Measurements from ENCODE around the gene ZNF716. TPM values are rescaled to one million over a fixed set of nuclear protein-coding genes. Genes with fewer than 3 reads are reported as not detected.
"Not testable (repeated sequence)": the region's sequence is repeated elsewhere in the genome, so short reads cannot be mapped to it uniquely, and the experiment has no call there.

ZNF716 gene
- total RNA-seq, 2 donors from 2014 or later: not detected

DNA sequence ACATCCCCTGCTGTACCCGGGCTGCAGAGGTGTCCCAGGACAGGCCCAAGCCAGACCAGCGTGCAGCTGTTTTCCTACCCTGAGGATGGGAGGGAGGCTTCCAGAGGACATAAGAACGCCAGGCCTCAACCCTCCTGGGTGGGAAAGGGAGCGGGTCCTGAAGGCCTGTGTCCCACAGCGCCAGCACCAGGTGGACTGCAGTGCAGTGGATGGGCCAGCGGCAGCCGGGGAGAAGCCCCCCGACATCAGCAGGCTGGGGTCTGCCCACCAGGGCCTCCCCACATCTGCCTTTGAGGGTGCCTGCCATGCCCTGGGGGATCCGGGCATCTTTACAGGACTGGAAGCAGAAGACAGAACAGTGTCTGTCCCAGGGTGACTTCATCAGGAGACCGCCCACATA lies 22.8 kb upstream of the ZNF716 start:
- Histone ChIP-seq H3K9ac (ENCODE audit: low read depth in 2 of 2, low read length in 2 of 2) (no peak overlapping the region), H3K27ac (no peak overlapping the region), H3K4me3 (no peak overlapping the region), H3K36me3 (no peaks in the 10 kb centered on the region), H3K9me3 (no peaks in the 10 kb centered on the region), H3K4me1 (no peaks in the 10 kb centered on the region), H3K27me3 (no peaks in the 10 kb centered on the region)
- TF ChIP-seq, protein P1, sequence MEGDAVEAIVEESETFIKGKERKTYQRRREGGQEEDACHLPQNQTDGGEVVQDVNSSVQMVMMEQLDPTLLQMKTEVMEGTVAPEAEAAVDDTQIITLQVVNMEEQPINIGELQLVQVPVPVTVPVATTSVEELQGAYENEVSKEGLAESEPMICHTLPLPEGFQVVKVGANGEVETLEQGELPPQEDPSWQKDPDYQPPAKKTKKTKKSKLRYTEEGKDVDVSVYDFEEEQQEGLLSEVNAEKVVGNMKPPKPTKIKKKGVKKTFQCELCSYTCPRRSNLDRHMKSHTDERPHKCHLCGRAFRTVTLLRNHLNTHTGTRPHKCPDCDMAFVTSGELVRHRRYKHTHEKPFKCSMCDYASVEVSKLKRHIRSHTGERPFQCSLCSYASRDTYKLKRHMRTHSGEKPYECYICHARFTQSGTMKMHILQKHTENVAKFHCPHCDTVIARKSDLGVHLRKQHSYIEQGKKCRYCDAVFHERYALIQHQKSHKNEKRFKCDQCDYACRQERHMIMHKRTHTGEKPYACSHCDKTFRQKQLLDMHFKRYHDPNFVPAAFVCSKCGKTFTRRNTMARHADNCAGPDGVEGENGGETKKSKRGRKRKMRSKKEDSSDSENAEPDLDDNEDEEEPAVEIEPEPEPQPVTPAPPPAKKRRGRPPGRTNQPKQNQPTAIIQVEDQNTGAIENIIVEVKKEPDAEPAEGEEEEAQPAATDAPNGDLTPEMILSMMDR (IDR thresholded peaks at IDR 0.05): no peak
- no peak for DNase-seq
- intact Hi-C loops (cut with DNase I): no loop called here

DNA sequence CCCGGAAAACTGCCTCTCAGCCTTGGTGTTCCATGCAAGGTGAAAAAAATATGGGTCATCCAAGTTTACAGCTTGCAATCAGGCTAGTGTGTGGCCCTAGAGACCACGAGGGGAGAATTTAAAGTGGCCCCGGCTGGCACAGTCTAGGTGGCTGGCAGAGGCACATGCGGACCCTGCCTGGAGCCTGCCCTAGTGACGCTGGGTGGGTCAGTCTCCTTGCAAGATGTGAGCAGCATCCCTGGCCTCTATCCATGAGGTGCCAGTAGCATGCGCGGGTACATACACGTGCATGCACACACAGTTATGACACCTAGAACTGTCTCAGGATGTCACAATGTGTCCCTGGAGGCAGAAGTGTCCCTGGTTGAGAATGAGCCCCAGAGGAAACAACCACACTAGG lies 22.4 kb upstream of the ZNF716 start:
- H3K9me3 ChIP-seq: no peaks in the 10 kb centered on the region
- intact Hi-C loops (cut with DNase I): no loop called here

DNA sequence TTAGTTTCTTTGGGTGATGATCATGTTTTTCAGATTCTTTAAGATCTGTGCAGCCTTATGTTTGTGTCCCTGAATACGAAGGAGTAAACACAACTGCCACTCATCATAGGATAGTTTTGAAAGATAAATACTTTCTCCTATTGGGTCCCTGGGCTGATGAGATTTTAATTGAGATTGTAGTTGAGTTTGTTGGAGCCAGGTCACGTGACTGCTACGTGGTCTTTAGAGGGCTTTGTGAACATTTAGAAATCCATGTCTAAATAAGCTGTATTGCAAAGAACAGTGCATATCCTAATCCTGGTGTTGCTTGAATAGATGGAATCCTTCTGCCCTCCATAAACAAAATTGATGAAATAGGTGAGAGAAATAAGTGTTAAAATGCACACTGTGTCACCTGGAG lies 17.4 kb upstream of the ZNF716 start:
- no peaks in the 10 kb centered on the region for H3K36me3 ChIP-seq
- no peak overlapping the region for H3K9ac ChIP-seq (ENCODE audit: low read depth in 2 of 2, low read length in 2 of 2)
- H3K4me3 ChIP-seq: no peak overlapping the region
- intact Hi-C loops (cut with DNase I): no loop called here
- H3K9me3 ChIP-seq: no peaks in the 10 kb centered on the region
- no peak overlapping the region for H3K27ac ChIP-seq
- H3K27me3 ChIP-seq: no peaks in the 10 kb centered on the region
- H3K4me1 ChIP-seq: no peaks in the 10 kb centered on the region
- no peak for DNase-seq
- TF ChIP-seq, protein P1 (IDR thresholded peaks at IDR 0.05): no peak

More for the DNA sequence above, 22.4 kb upstream of the ZNF716 start:
- TF ChIP-seq, protein P1 (IDR thresholded peaks at IDR 0.05): no peak
- no peak for DNase-seq
- Histone ChIP-seq H3K4me1 (no peaks in the 10 kb centered on the region), H3K36me3 (no peaks in the 10 kb centered on the region), H3K27ac (no peak overlapping the region), H3K27me3 (no peaks in the 10 kb centered on the region), H3K4me3 (no peak overlapping the region), H3K9ac (ENCODE audit: low read depth in 2 of 2, low read length in 2 of 2) (no peak overlapping the region)

DNA sequence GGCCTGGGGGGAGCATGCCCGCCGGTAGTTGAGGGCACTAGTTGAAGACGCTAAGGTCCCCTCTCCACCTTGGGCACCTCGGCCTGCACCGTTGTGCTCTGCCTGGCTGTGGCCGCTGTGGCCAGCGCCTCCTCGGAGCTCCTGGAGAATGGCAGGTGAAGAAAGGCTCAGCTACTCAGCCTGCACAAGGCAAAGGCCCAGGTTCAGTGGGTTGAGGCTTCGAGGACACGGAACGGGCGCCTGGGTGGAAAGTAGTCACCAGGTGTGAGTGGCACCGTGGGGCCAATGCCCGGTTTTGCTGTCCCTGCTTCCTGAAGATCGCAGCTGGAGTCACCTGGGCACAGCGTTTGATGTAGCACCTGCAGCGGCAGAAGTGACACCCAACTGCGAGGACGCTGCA lies 12.4 kb upstream of the ZNF716 start:
- H3K27ac ChIP-seq: no peak overlapping the region
- H3K9me3 ChIP-seq: no peaks in the 10 kb centered on the region
- no peaks in the 10 kb centered on the region for H3K27me3 ChIP-seq
- TF ChIP-seq, protein P1 (IDR thresholded peaks at IDR 0.05): no peak
- intact Hi-C loops (cut with DNase I): no loop called here
- no peaks in the 10 kb centered on the region for H3K4me1 ChIP-seq
- no peaks in the 10 kb centered on the region for H3K36me3 ChIP-seq
- DNase-seq: no peak
- H3K9ac ChIP-seq (ENCODE audit: low read depth in 2 of 2, low read length in 2 of 2): no peak overlapping the region
- no peak overlapping the region for H3K4me3 ChIP-seq

DNA sequence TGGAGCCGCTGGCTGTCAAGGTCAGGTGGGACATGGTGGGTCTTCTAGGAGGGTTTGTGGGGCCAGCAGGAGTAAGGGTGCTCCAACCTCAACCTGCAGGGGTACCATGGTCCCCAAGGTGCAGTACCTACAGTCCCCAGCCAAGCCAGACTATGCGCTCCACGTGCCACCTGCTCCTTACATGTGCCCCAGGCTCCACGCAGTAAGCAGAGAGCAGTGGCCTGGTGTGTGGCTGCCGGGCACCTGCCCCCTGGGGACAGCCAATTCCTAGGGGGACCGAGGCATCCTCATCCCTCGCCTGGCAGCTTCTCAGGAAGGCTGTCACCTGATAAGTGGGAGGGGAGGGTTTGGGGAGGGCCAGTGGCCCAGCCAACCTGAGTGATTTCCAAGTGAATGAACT lies 11.7 kb upstream of the ZNF716 start:
- no peak for DNase-seq
- Histone ChIP-seq H3K27me3 (no peaks in the 10 kb centered on the region), H3K4me1 (no peaks in the 10 kb centered on the region), H3K9me3 (no peaks in the 10 kb centered on the region), H3K27ac (no peak overlapping the region), H3K9ac (ENCODE audit: low read depth in 2 of 2, low read length in 2 of 2) (no peak overlapping the region), H3K4me3 (no peak overlapping the region), H3K36me3 (no peaks in the 10 kb centered on the region)
- TF ChIP-seq, protein P1 (IDR thresholded peaks at IDR 0.05): no peak
- intact Hi-C loops (cut with DNase I): no loop called here

DNA sequence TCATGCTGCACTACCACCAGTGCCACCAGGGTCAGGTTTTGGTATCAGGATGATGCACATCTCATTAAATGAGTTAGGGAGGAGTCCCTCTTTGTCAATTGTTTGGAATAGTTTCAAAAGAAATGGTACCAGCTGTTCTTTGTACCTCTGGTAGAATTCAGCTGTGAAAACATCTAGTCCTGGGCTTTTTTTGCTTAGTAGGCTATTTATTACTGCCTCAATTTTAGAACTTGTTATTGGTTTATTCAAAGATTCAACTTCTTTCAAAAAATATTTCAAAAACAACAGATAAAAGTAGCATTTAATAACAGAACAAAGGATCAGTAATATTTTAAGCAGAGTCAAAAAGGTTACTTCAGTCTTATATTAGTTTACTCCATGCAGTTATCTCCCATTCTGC lies 6.4 kb upstream of the ZNF716 start:
- DNase-seq: no peak
- intact Hi-C loops (cut with DNase I): no loop called here
- Histone ChIP-seq H3K36me3 (no peaks in the 10 kb centered on the region), H3K9me3 (no peaks in the 10 kb centered on the region), H3K27me3 (no peaks in the 10 kb centered on the region), H3K4me3 (no peak overlapping the region), H3K9ac (ENCODE audit: low read depth in 2 of 2, low read length in 2 of 2) (no peak overlapping the region), H3K27ac (no peak overlapping the region), H3K4me1 (no peaks in the 10 kb centered on the region)
- TF ChIP-seq, protein P1 (IDR thresholded peaks at IDR 0.05): no peak

DNA sequence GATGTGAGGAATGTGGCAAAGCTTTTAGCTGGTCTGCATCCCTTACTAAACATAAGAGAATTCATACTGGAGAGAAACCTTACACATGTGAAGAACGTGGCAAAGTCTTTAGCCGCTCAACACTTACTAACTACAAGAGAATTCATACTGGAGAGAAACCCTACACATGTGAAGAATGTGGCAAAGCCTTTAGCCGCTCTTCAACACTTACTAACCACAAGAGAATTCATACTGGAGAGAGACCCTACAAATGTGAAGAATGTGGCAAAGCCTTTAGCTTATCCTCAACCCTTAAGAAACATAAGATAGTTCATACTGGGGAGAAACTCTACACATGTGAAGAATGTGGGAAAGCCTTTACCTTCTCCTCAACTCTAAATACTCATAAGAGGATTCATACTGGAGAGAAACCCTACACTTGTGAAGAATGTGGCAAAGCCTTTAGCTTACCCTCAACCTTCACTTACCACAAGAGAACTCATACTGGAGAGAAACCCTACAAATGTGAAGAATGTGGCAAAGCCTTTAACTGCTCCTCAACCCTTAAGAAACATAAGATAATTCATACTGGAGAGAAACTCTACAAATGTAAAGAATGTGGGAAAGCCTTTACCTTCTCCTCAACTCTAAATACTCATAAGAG lies 19.3 kb downstream of the ZNF716 start:
- H3K4me3 ChIP-seq; H3K9ac ChIP-seq (ENCODE audit: low read depth in 2 of 2, low read length in 2 of 2); H3K9me3 ChIP-seq; H3K27me3 ChIP-seq; H3K36me3 ChIP-seq; H3K4me1 ChIP-seq; intact Hi-C loops (cut with DNase I); DNase-seq; H3K27ac ChIP-seq: not testable (repeated sequence)

DNA sequence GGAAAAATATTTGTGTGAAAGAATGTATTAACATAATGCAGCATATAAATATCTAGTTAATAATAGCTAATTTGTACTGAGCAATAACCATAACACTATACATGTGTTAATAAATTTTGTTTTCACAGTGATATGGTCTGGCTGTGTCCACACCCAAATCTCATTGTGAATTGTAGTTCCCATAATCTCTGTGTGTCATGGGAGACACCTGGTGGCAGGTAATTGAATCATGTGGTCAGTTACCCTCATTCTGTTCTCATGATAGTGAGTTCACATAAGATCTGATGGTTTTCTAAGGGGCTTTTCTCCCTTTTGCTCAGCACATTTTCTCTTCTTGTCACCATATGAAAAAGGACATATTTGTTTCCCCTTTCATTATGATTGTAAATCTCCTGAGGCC lies 30.3 kb downstream of the ZNF716 start:
- H3K36me3 ChIP-seq; H3K27ac ChIP-seq; H3K4me1 ChIP-seq; DNase-seq; H3K9ac ChIP-seq (ENCODE audit: low read depth in 2 of 2, low read length in 2 of 2); intact Hi-C loops (cut with DNase I); H3K9me3 ChIP-seq; H3K4me3 ChIP-seq; H3K27me3 ChIP-seq: not testable (repeated sequence)

Data from colonic mucosa (tissue), 4 donors.